Measurements from ENCODE around the gene CWC27.

The CWC27 gene

GRCh38 chr5:65021527-65022226 is 252.9 kb downstream of the CWC27 start:
- no peaks in the 10 kb centered on the region for H3K9me2 ChIP-seq (replicated peaks; ENCODE audit: low read depth, low read length)
- no peaks in the 10 kb centered on the region for H3K27me3 ChIP-seq (ENCODE audit: insufficient read depth, low read length, poor library complexity, severe bottlenecking)
- no peaks in the 10 kb centered on the region for H3F3A ChIP-seq (ENCODE audit: low read depth)
- peaks cover 27% of the 10 kb centered on the region for H3K4me1 ChIP-seq (ENCODE audit: insufficient read depth, low read length, poor library complexity, severe bottlenecking)
- no peak overlapping the region for H2AFZ ChIP-seq (ENCODE audit: low read length)
- H4K20me1 ChIP-seq (ENCODE audit: insufficient read depth, low read length, poor library complexity, severe bottlenecking) = no peaks in the 10 kb centered on the region
- H3K79me2 ChIP-seq (ENCODE audit: insufficient read depth, low read length) = no peaks in the 10 kb centered on the region
- no peaks in the 10 kb centered on the region for H3K9me3 ChIP-seq (ENCODE audit: insufficient read depth, low read depth, low read length)
- TF ChIP-seq EZH2phosphoT487 (IDR thresholded peaks at IDR 0.05; ENCODE audit: borderline replicate concordance) = no peak
- TF ChIP-seq, protein P1, sequence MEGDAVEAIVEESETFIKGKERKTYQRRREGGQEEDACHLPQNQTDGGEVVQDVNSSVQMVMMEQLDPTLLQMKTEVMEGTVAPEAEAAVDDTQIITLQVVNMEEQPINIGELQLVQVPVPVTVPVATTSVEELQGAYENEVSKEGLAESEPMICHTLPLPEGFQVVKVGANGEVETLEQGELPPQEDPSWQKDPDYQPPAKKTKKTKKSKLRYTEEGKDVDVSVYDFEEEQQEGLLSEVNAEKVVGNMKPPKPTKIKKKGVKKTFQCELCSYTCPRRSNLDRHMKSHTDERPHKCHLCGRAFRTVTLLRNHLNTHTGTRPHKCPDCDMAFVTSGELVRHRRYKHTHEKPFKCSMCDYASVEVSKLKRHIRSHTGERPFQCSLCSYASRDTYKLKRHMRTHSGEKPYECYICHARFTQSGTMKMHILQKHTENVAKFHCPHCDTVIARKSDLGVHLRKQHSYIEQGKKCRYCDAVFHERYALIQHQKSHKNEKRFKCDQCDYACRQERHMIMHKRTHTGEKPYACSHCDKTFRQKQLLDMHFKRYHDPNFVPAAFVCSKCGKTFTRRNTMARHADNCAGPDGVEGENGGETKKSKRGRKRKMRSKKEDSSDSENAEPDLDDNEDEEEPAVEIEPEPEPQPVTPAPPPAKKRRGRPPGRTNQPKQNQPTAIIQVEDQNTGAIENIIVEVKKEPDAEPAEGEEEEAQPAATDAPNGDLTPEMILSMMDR (conservative IDR thresholded peaks at IDR 0.05; ENCODE audit: low read length) = no peak
- H3K4me3 ChIP-seq (ENCODE audit: low read length, poor library complexity, severe bottlenecking) = no peak overlapping the region
- H3K4me2 ChIP-seq (ENCODE audit: low read depth, low read length, poor library complexity, severe bottlenecking) = peak overlapping the region; percentile 21
- H3K9ac ChIP-seq (ENCODE audit: low read depth, low read length, poor library complexity, severe bottlenecking) = no peak overlapping the region
- H3K36me3 ChIP-seq (ENCODE audit: insufficient read depth, low read length) = no peaks in the 10 kb centered on the region

GRCh38 chr5:65022932-65023331 is 254.2 kb downstream of the CWC27 start:
- H3K27me3 ChIP-seq (ENCODE audit: insufficient read depth, low read length, poor library complexity, severe bottlenecking) = no peaks in the 10 kb centered on the region
- no peaks in the 10 kb centered on the region for H3F3A ChIP-seq (ENCODE audit: low read depth)
- no peak overlapping the region for H3K4me2 ChIP-seq (ENCODE audit: low read depth, low read length, poor library complexity, severe bottlenecking)
- H3K4me3 ChIP-seq (ENCODE audit: low read length, poor library complexity, severe bottlenecking) = no peak overlapping the region
- no peak overlapping the region for H3K9ac ChIP-seq (ENCODE audit: low read depth, low read length, poor library complexity, severe bottlenecking)
- H3K9me2 ChIP-seq (replicated peaks; ENCODE audit: low read depth, low read length) = no peaks in the 10 kb centered on the region
- TF ChIP-seq EZH2phosphoT487 (IDR thresholded peaks at IDR 0.05; ENCODE audit: borderline replicate concordance) = no peak
- TF ChIP-seq, protein P1 (conservative IDR thresholded peaks at IDR 0.05; ENCODE audit: low read length) = no peak
- H2AFZ ChIP-seq (ENCODE audit: low read length) = no peak overlapping the region
- H3K4me1 ChIP-seq (ENCODE audit: insufficient read depth, low read length, poor library complexity, severe bottlenecking) = peaks cover 37% of the 10 kb centered on the region
- H4K20me1 ChIP-seq (ENCODE audit: insufficient read depth, low read length, poor library complexity, severe bottlenecking) = no peaks in the 10 kb centered on the region
- H3K36me3 ChIP-seq (ENCODE audit: insufficient read depth, low read length) = no peaks in the 10 kb centered on the region
- no peaks in the 10 kb centered on the region for H3K9me3 ChIP-seq (ENCODE audit: insufficient read depth, low read depth, low read length)
- no peaks in the 10 kb centered on the region for H3K79me2 ChIP-seq (ENCODE audit: insufficient read depth, low read length)

DNA sequence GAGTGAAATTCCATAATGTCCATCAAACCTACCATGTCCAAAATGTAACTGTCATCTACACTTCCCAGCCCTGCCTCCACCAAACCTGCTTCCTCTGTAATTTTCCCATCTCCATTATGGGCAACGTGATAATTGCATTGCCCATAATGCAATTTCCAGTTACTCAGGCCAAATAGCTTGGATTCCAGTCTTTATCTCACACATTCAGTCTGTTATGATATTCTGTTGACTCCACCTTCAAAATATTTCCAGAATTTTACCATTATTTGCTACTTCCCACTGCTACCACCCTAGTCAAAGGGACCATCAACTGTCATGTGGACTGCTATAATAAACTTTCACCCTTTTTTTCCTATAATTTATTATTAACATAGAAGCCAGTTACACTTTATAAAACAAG is 256.0 kb downstream of the CWC27 start:
- Histone ChIP-seq H4K20me1 (ENCODE audit: insufficient read depth, low read length, poor library complexity, severe bottlenecking) (no peaks in the 10 kb centered on the region), H3K27me3 (ENCODE audit: insufficient read depth, low read length, poor library complexity, severe bottlenecking) (no peaks in the 10 kb centered on the region), H3K36me3 (ENCODE audit: insufficient read depth, low read length) (no peaks in the 10 kb centered on the region), H3K9me3 (ENCODE audit: insufficient read depth, low read depth, low read length) (no peaks in the 10 kb centered on the region), H3F3A (ENCODE audit: low read depth) (no peaks in the 10 kb centered on the region), H3K4me2 (ENCODE audit: low read depth, low read length, poor library complexity, severe bottlenecking) (no peak overlapping the region), H3K4me3 (ENCODE audit: low read length, poor library complexity, severe bottlenecking) (no peak overlapping the region), H3K79me2 (ENCODE audit: insufficient read depth, low read length) (no peaks in the 10 kb centered on the region), H3K9ac (ENCODE audit: low read depth, low read length, poor library complexity, severe bottlenecking) (no peak overlapping the region), H2AFZ (ENCODE audit: low read length) (no peak overlapping the region), H3K9me2 (replicated peaks; ENCODE audit: low read depth, low read length) (no peaks in the 10 kb centered on the region), H3K4me1 (ENCODE audit: insufficient read depth, low read length, poor library complexity, severe bottlenecking) (peaks cover 36% of the 10 kb centered on the region)
- TF ChIP-seq, protein P1 (conservative IDR thresholded peaks at IDR 0.05; ENCODE audit: low read length) = no peak
- TF ChIP-seq EZH2phosphoT487 (IDR thresholded peaks at IDR 0.05; ENCODE audit: borderline replicate concordance) = no peak
